HepG2 (cell line): ENCODE results near the gene ZC3H4. TPM values are rescaled to one million over a fixed set of nuclear protein-coding genes. Genes with fewer than 3 reads are reported as not detected.
A peak's percentile ranks its signal among the peaks of the same experiment; 100 is the strongest.

Experiments used
- ARID5B ChIP-seq: IDR thresholded peaks from 2 replicates; pipeline ENCODE4 v1.4.0; 2020; ENCODE audit warnings: mild to moderate bottlenecking, missing genetic modification reagents
- CEBPG ChIP-seq: IDR thresholded peaks from 2 replicates; pipeline ENCODE4 v1.6.1; 2016
- HCFC1 ChIP-seq: fragments of 150-350 bp; IDR thresholded peaks from 2 replicates; pipeline ENCODE4 v1.6.1; 2014; ENCODE audit warnings: low read depth, low read length
- IKZF4 ChIP-seq: sonication (generic); formaldehyde crosslinking; IDR thresholded peaks from 2 replicates; pipeline ENCODE4 v1.5.1; 2020; ENCODE audit warnings: borderline replicate concordance, mild to moderate bottlenecking, low read depth, missing genetic modification reagents; ENCODE audit errors: not compliant biosample characterization
- KLF16 ChIP-seq, 2 experiments: sonication (generic) in 1 of 2; formaldehyde crosslinking in 1 of 2; IDR thresholded peaks; 2 replicates each; pipeline versions ENCODE4 v1.6.1 to v1.8.0; 2016 to 2023; ENCODE audit warnings: missing genetic modification reagents in 2 of 2, missing compliant biosample characterization in 1 of 2
- MAX ChIP-seq: IDR thresholded peaks from 2 replicates; pipeline ENCODE4 v1.6.1; 2012; ENCODE audit warnings: inconsistent platforms
- MIER3 ChIP-seq: IDR thresholded peaks from 2 replicates; pipeline ENCODE4 v1.6.1; 2016; ENCODE audit warnings: missing compliant biosample characterization, borderline replicate concordance
- NBN ChIP-seq: fragments of 450-650 bp; conservative IDR thresholded peaks from 2 replicates; pipeline ENCODE4 v1.6.1; 2017
- POLR2A ChIP-seq, 2 experiments: IDR thresholded peaks; 2 replicates each; pipeline ENCODE4 v1.6.1; 2011; ENCODE audit warnings: low read depth in 2 of 2, low read length in 2 of 2, mild to moderate bottlenecking in 1 of 2, moderate library complexity in 1 of 2; ENCODE audit not compliant: insufficient read depth in 1 of 2
- RERE ChIP-seq: IDR thresholded peaks from 2 replicates; pipeline ENCODE4 v1.6.1; 2016; ENCODE audit warnings: low read depth, missing genetic modification reagents, missing compliant biosample characterization
- SMC3 ChIP-seq: IDR thresholded peaks from 2 replicates; pipeline ENCODE4 v1.6.1; 2011; ENCODE audit warnings: low read length, improper control_type of control experiment
- TBX2 ChIP-seq: sonication (generic); formaldehyde crosslinking; IDR thresholded peaks from 2 replicates; pipeline ENCODE4 v1.5.0; 2020; ENCODE audit warnings: missing genetic modification reagents, mild to moderate bottlenecking, borderline replicate concordance
- U2AF2 ChIP-seq: fragments of 200-400 bp; formaldehyde crosslinking; IDR thresholded peaks from 2 replicates; pipeline ENCODE4 v1.6.1; 2017; ENCODE audit warnings: low read depth, mild to moderate bottlenecking, low read length
- ZNF207 ChIP-seq: fragments of 450-650 bp; IDR thresholded peaks from 2 replicates; pipeline ENCODE4 v1.6.1; 2016; ENCODE audit warnings: antibody characterized with exemption, borderline replicate concordance
- ZNF232 ChIP-seq: sonication (generic); formaldehyde crosslinking; IDR thresholded peaks from 2 replicates; pipeline ENCODE4 v1.4.0; 2020; ENCODE audit warnings: missing genetic modification reagents, borderline replicate concordance
- ZNF329 ChIP-seq: sonication (generic); formaldehyde crosslinking; IDR thresholded peaks from 2 replicates; pipeline ENCODE4 v1.9.0; 2021; ENCODE audit warnings: low read depth, mild to moderate bottlenecking, missing genetic modification reagents
- ZNF619 ChIP-seq: sonication (generic); formaldehyde crosslinking; IDR thresholded peaks from 2 replicates; pipeline ENCODE4 v1.4.0; 2020; ENCODE audit warnings: mild to moderate bottlenecking, missing genetic modification reagents
- polyA plus RNA-seq, 8 experiments: library from polyadenylated mRNA; depleted of rRNA in 3 of 8; stranded (reverse) in 7 of 8; unstranded in 1 of 8; fragments of >200 nt; fragmentation: Illumina TruSeq in 4 of 8; extraction: Trizol in 4 of 8; gene quantifications; 2 replicates each; pipeline versions ENCODE4 v1.2.1 to v1.2.3, GENCODE V29; 2011 to 2016; ENCODE audit warnings: low read depth in 4 of 8, missing spikeins in 1 of 8, mixed read lengths in 1 of 8; ENCODE audit not compliant: insufficient read depth in 1 of 8
- total RNA-seq, 5 experiments: library from RNA; depleted of rRNA; stranded (reverse); fragments of >200 nt; fragmentation: Illumina TruSeq; extraction: Trizol; gene quantifications; 2 replicates each; pipeline ENCODE4 v1.2.3, GENCODE V29; 2016; ENCODE audit warnings: low read depth in 1 of 5
- TF ChIP-seq, protein P1 (sequence below): sonication (generic); formaldehyde crosslinking; IDR thresholded peaks from 2 replicates; pipeline ENCODE4 v1.4.0; 2020; ENCODE audit warnings: missing genetic modification reagents, mild to moderate bottlenecking, borderline replicate concordance

Gene ZC3H4
- total and polyA plus RNA-seq, 2 of the 13 experiments (the other 11 are each of a cell fraction or from before 2014, with no cell fraction given), result 1.8 to 10.7 TPM

GRCh38 chr19:47035127-47036096, 78.2 kb downstream of the ZC3H4 start (continued):
- TF ChIP-seq RERE (CRISPR knock-in tag), result no peak
- TF ChIP-seq MIER3 (CRISPR knock-in tag), result no peak
- peak; percentile 24; the same call in 1 of the 2 replicates for TF ChIP-seq TBX2
- TF ChIP-seq KLF16 (CRISPR knock-in tag; IDR thresholded peaks at IDR 0.05), result peak in 1 of 2 experiments; percentile 80; a peak in 2 of 4 replicates
- peak in 1 of 2 experiments; percentile 35; a peak in 1 of 4 replicates for TF ChIP-seq POLR2A (IDR thresholded peaks at IDR 0.05; ENCODE audit: insufficient read depth in 1 of 2, low read depth in 2 of 2, low read length in 2 of 2)
- peak; percentile 56; the same call in 1 of the 2 replicates for TF ChIP-seq MAX
- peak; percentile 15; the same call in 1 of the 2 replicates for TF ChIP-seq SMC3
- 0 out of 2 replicates have a peak, but pooled peaks have one; percentile 21 for TF ChIP-seq ZNF232 (CRISPR knock-in tag)
- no peak for TF ChIP-seq HCFC1
- no peak for TF ChIP-seq ZNF207
- TF ChIP-seq ZNF619 (CRISPR knock-in tag), result no peak
- no peak for TF ChIP-seq NBN
- TF ChIP-seq, protein P1, sequence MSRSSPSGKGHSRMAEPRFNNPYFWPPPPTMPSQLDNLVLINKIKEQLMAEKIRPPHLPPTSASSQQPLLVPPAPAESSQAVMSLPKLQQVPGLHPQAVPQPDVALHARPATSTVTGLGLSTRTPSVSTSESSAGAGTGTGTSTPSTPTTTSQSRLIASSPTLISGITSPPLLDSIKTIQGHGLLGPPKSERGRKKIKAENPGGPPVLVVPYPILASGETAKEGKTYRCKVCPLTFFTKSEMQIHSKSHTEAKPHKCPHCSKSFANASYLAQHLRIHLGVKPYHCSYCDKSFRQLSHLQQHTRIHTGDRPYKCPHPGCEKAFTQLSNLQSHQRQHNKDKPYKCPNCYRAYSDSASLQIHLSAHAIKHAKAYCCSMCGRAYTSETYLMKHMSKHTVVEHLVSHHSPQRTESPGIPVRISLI (CRISPR knock-in tag), result peak; percentile 41; the same call in 1 of the 2 replicates
- no peak for TF ChIP-seq ZNF329 (CRISPR knock-in tag)
- no peak for TF ChIP-seq U2AF2
- peak; percentile 39; the same call in 1 of the 2 replicates for TF ChIP-seq ARID5B (CRISPR knock-in tag)
- TF ChIP-seq IKZF4 (CRISPR knock-in tag), result no peak
- TF ChIP-seq CEBPG (CRISPR knock-in tag), result no peak
